ENCODE results near the gene GAN. TPM values are rescaled to one million over a fixed set of nuclear protein-coding genes. Genes with fewer than 3 reads are reported as not detected.
A peak's percentile ranks its signal among the peaks of the same experiment; 100 is the strongest.

The GAN gene
- total and polyA plus RNA-seq, 2 donors (not counting 1 experiment from before 2014, with no cell fraction given) = 0.79 to 6.9 TPM

GRCh38 chr16:81429045-81429521, 114.3 kb downstream of the GAN start:
- Mint-ChIP-seq H3K4me1 (peaks cover 38% of the 10 kb centered on the region), H3K27me3 (no peaks in the 10 kb centered on the region), H3K9me3 (ENCODE audit: insufficient read depth) (no peaks in the 10 kb centered on the region), H3K4me3 (no peak overlapping the region), H3K27ac (peak overlapping the region; percentile 48)
- Histone ChIP-seq H2AFZ (ENCODE audit: insufficient read depth, low read depth, low read length, poor library complexity, severe bottlenecking) (no peak overlapping the region), H3K27me3 (replicated peaks in 1 of 4; ENCODE audit: control extremely low read depth in 1 of 4, control insufficient read depth in 3 of 4, insufficient read depth in 4 of 4, low read length in 3 of 4) (no peaks in the 10 kb centered on the region), H3K9me3 (ENCODE audit: control extremely low read depth in 1 of 3, control insufficient read depth in 2 of 3, insufficient read depth in 1 of 3, low read length in 2 of 3) (no peaks in the 10 kb centered on the region), H3K4me3 (ENCODE audit: control extremely low read depth in 1 of 5, extremely low read depth in 1 of 5, insufficient read depth in 1 of 5, low read depth in 2 of 5, low read length in 4 of 5) (no peak overlapping the region), H3K9ac (ENCODE audit: low read length) (no peak overlapping the region), H3K36me3 (replicated peaks in 1 of 2; ENCODE audit: control extremely low read depth in 1 of 2, control insufficient read depth in 1 of 2, extremely low read depth in 1 of 2, insufficient read depth in 2 of 2, low read length in 1 of 2) (no peaks in the 10 kb centered on the region), H3K4me2 (replicated peaks; ENCODE audit: low read depth, low read length, poor library complexity, severe bottlenecking) (no peak overlapping the region), H3K79me2 (ENCODE audit: control insufficient read depth, insufficient read depth, low read length) (no peaks in the 10 kb centered on the region), H3K4me1 (ENCODE audit: control insufficient read depth in 2 of 2, insufficient read depth in 2 of 2, low read length in 2 of 2) (peaks cover 17 to 22% of the 10 kb centered on the region in 2 donors), H4K20me1 (ENCODE audit: control insufficient read depth, insufficient read depth, low read length, poor library complexity, severe bottlenecking) (no peaks in the 10 kb centered on the region), H3K27ac (ENCODE audit: low read length in 2 of 2) (no peak overlapping the region)
- TF ChIP-seq CTCF (IDR thresholded peaks at IDR 0.05) (peak; percentile 60), EZH2 (IDR thresholded peaks at IDR 0.05; ENCODE audit: borderline replicate concordance, insufficient read depth, low read depth, low read length, poor library complexity, severe bottlenecking) (no peak)
- CTCF ChIA-PET = interaction anchor here (0.6 to 4.4 kb wide), 16 partner anchors 9 to 316 kb away, joined by 3 to 18 read pairs (median 3); no protein-coding TSS in a partner anchor
- DNase-seq = peak; percentile 53
- peak; percentile 37 for ATAC-seq (ENCODE audit: low read depth)
- intact Hi-C loops (cut with micrococcal nuclease) = loop anchor here (5.0 kb wide), 1 partner anchor 183 kb away; no protein-coding TSS in a partner anchor
- WGBS (ENCODE audit: insufficient coverage) = 57% methylated on average over 3 of the region's 3 CpGs
- POLR2A ChIA-PET = interaction anchor here (0.7 to 2.1 kb wide), 3 partner anchors 72 to 286 kb away, joined by 3 to 11 read pairs (median 5); no protein-coding TSS in a partner anchor

GRCh38 chr16:81431554-81432353, 117.0 kb downstream of the GAN start:
- Mint-ChIP-seq H3K27me3 (peaks cover 4% of the 10 kb centered on the region), H3K4me3 (no peak overlapping the region), H3K9me3 (ENCODE audit: insufficient read depth) (no peaks in the 10 kb centered on the region), H3K4me1 (peaks cover 21% of the 10 kb centered on the region), H3K27ac (no peak overlapping the region)
- H3K9me3 ChIP-seq (ENCODE audit: control extremely low read depth in 1 of 3, control insufficient read depth in 2 of 3, insufficient read depth in 1 of 3, low read length in 2 of 3) = no peaks in the 10 kb centered on the region
- DNase-seq (no peak), ATAC-seq (ENCODE audit: low read depth) (no peak)
- H3K36me3 ChIP-seq (replicated peaks in 1 of 2; ENCODE audit: control extremely low read depth in 1 of 2, control insufficient read depth in 1 of 2, extremely low read depth in 1 of 2, insufficient read depth in 2 of 2, low read length in 1 of 2) = no peaks in the 10 kb centered on the region
- no peak overlapping the region for H3K4me2 ChIP-seq (replicated peaks; ENCODE audit: low read depth, low read length, poor library complexity, severe bottlenecking)
- H3K27me3 ChIP-seq (replicated peaks in 1 of 4; ENCODE audit: control extremely low read depth in 1 of 4, control insufficient read depth in 3 of 4, insufficient read depth in 4 of 4, low read length in 3 of 4) = no peaks in the 10 kb centered on the region
- H2AFZ ChIP-seq (ENCODE audit: insufficient read depth, low read depth, low read length, poor library complexity, severe bottlenecking) = no peak overlapping the region
- ChIA-PET POLR2A (no interaction called here), CTCF (interaction anchor here (0.7 to 2.3 kb wide), 6 partner anchors 7 to 266 kb away, joined by 3 to 6 read pairs (median 4); no protein-coding TSS in a partner anchor)
- no peaks in the 10 kb centered on the region for H3K79me2 ChIP-seq (ENCODE audit: control insufficient read depth, insufficient read depth, low read length)
- intact Hi-C loops (cut with micrococcal nuclease) = no loop called here
- no peak overlapping the region for H3K9ac ChIP-seq (ENCODE audit: low read length)
- no peak overlapping the region for H3K4me3 ChIP-seq (ENCODE audit: control extremely low read depth in 1 of 5, extremely low read depth in 1 of 5, insufficient read depth in 1 of 5, low read depth in 2 of 5, low read length in 4 of 5)
- no peak overlapping the region for H3K27ac ChIP-seq (ENCODE audit: low read length in 2 of 2)
- WGBS (ENCODE audit: insufficient coverage) = 89% methylated on average over 22 of the region's 23 CpGs
- TF ChIP-seq EZH2 (IDR thresholded peaks at IDR 0.05; ENCODE audit: borderline replicate concordance, insufficient read depth, low read depth, low read length, poor library complexity, severe bottlenecking) = no peak
- TF ChIP-seq CTCF (IDR thresholded peaks at IDR 0.05) = no peak
- no peaks in the 10 kb centered on the region for H4K20me1 ChIP-seq (ENCODE audit: control insufficient read depth, insufficient read depth, low read length, poor library complexity, severe bottlenecking)
- H3K4me1 ChIP-seq (ENCODE audit: control insufficient read depth in 2 of 2, insufficient read depth in 2 of 2, low read length in 2 of 2) = peaks cover 6 to 12% of the 10 kb centered on the region in 2 donors
